HCT116 (cell line): ENCODE measurements around the gene LIMS2. TPM values are rescaled to one million over a fixed set of nuclear protein-coding genes. Genes with fewer than 3 reads are reported as not detected.

Experiments
- ATAC-seq: fragments of 200-7000 bp; cut with Tn5 transposase; 2 replicates; pipeline ENCODE4 v1.9.1; 2020; ENCODE audit warnings: mild to moderate bottlenecking, moderate library complexity
- BruUV-seq: library from RNA; stranded (reverse); fragments of 400-500 nt; replicated peaks from 2 replicates; lab custom pipeline; 2021; lab: Mats Ljungman, UMichigan
- CTCF ChIA-PET: fragments of 300-600 bp; sonication (Branson Sonifier 250); formaldehyde crosslinking; loops from one replicate; lab custom pipeline; 2021; ENCODE audit warnings: antibody characterized with exemption; lab: Charles Lee
- POLR2A ChIA-PET: fragments of 300-600, 350-600 bp; sonication (Branson Sonifier 250); formaldehyde crosslinking; loops from one replicate; lab custom pipeline; 2021; ENCODE audit warnings: antibody characterized with exemption; lab: Charles Lee
- RAD21 ChIA-PET, 2 experiments: fragments of 300-600 bp; sonication (Branson Sonifier 250); formaldehyde crosslinking; loops; one replicate each; lab custom pipeline; 2023; ENCODE audit warnings: low total read pairs in 2 of 2; ENCODE audit not compliant: uncharacterized antibody in 2 of 2, unreplicated experiment in 2 of 2, low non-redundant PET in 1 of 2; lab: Charles Lee
- DNase-seq: peaks from one replicate; pipeline ENCODE4 v3.0.0-alpha.2; 2010; ENCODE audit warnings: low read depth, low spot score
- H2AFZ ChIP-seq: fragments of 200-600 bp; shearing (Covaris generic), sonication (generic); 2 replicates; pipeline ENCODE4 v1.6.1; 2017; ENCODE audit warnings: low read depth, mixed run types, mixed read lengths, antibody characterized with exemption, low read length; ENCODE audit not compliant: poor library complexity, severe bottlenecking
- H3K27ac ChIP-seq: 2 replicates; pipeline ENCODE4 v1.5.1; 2012; ENCODE audit warnings: low read depth, low read length
- H3K27me3 ChIP-seq: fragments of 200-600 bp; sonication (generic); 2 replicates; pipeline ENCODE4 v1.6.1; 2016; ENCODE audit warnings: mixed run types, low read length, mixed read lengths; ENCODE audit not compliant: insufficient read depth
- H3K36me3 ChIP-seq, 2 experiments: fragments of 200-500 bp in 1 of 2; fragments of 200-600 bp in 1 of 2; sonication (Bioruptor generic) in 1 of 2; sonication (generic) in 1 of 2; 2 replicates each; pipeline versions ENCODE4 v1.5.1 to v1.6.1; 2014 to 2016; ENCODE audit warnings: low read length in 2 of 2, inconsistent platforms in 1 of 2, mixed read lengths in 1 of 2, mixed run types in 1 of 2; ENCODE audit not compliant: insufficient read depth in 2 of 2, control insufficient read depth in 1 of 2
- H3K4me1 ChIP-seq, 2 experiments: fragments of 200-600 bp in 1 of 2; sonication (generic) in 1 of 2; 2 replicates each; pipeline versions ENCODE4 v1.5.1 to v1.6.1; 2012 to 2017; ENCODE audit warnings: low read length in 2 of 2, inconsistent platforms in 1 of 2, mild to moderate bottlenecking in 1 of 2, mixed read lengths in 1 of 2, mixed run types in 1 of 2, moderate library complexity in 1 of 2; ENCODE audit not compliant: insufficient read depth in 2 of 2, control insufficient read depth in 1 of 2
- H3K4me2 ChIP-seq: fragments of 200-600 bp; sonication (generic); 2 replicates; pipeline ENCODE4 v1.6.1; 2017; ENCODE audit warnings: mixed run types, low read length, mixed read lengths
- H3K4me3 ChIP-seq, 2 experiments: fragments of 200-600 bp in 1 of 2; sonication (generic) in 1 of 2; replicated peaks in 1 of 2; 2 replicates each; pipeline ENCODE4 v1.5.1; 2011 to 2016; ENCODE audit warnings: low read length in 2 of 2, control low read depth in 1 of 2, low read depth in 1 of 2, mild to moderate bottlenecking in 1 of 2, mixed read lengths in 1 of 2, mixed run types in 1 of 2
- H3K79me2 ChIP-seq: fragments of 200-600 bp; sonication (generic); 2 replicates; pipeline ENCODE4 v1.6.1; 2017; ENCODE audit warnings: mild to moderate bottlenecking, mixed run types, low read length, moderate library complexity, mixed read lengths; ENCODE audit not compliant: insufficient read depth
- H3K9ac ChIP-seq: fragments of 200-600 bp; sonication (generic); 2 replicates; pipeline ENCODE4 v1.6.1; 2016; ENCODE audit warnings: low read length, mixed read lengths
- H3K9me2 ChIP-seq: fragments of 200-600 bp; sonication (generic), shearing (Covaris generic); 2 replicates; pipeline ENCODE4 v1.6.1; 2017; ENCODE audit warnings: mixed run types, mild to moderate bottlenecking, moderate library complexity; ENCODE audit not compliant: insufficient read depth
- H3K9me3 ChIP-seq, 2 experiments: fragments of 200-500 bp in 1 of 2; fragments of 200-600 bp in 1 of 2; sonication (Bioruptor generic) in 1 of 2; sonication (generic) in 1 of 2; 2 replicates each; pipeline ENCODE4 v1.6.1; 2014 to 2017; ENCODE audit warnings: low read length in 2 of 2, mixed read lengths in 2 of 2, inconsistent platforms in 1 of 2, low read depth in 1 of 2, mild to moderate bottlenecking in 1 of 2, mixed run types in 1 of 2, moderate library complexity in 1 of 2; ENCODE audit not compliant: control insufficient read depth in 1 of 2, insufficient read depth in 1 of 2
- H4K20me1 ChIP-seq: fragments of 200-600 bp; sonication (generic), shearing (Covaris generic); 2 replicates; pipeline ENCODE4 v1.6.1; 2017; ENCODE audit warnings: mixed run types, mild to moderate bottlenecking, moderate library complexity; ENCODE audit not compliant: insufficient read depth
- ATF3 ChIP-seq: IDR thresholded peaks from 2 replicates; pipeline ENCODE4 v1.6.1; 2012
- CBX3 ChIP-seq: IDR thresholded peaks from 2 replicates; pipeline ENCODE4 v1.6.1; 2012; ENCODE audit warnings: low read depth
- CEBPB ChIP-seq: IDR thresholded peaks from 2 replicates; pipeline ENCODE4 v1.6.1; 2012; ENCODE audit warnings: low read depth
- CTCF ChIP-seq, 3 experiments: fragments of 200-600 bp in 1 of 3; sonication (generic) in 1 of 3; IDR thresholded peaks in 2 of 3; conservative IDR thresholded peaks in 1 of 3; 2 replicates each; pipeline ENCODE4 v1.5.1; 2012 to 2017; ENCODE audit warnings: low read depth in 2 of 3, low read length in 2 of 3, antibody characterized with exemption in 1 of 3, borderline replicate concordance in 1 of 3, control low read depth in 1 of 3, mild to moderate bottlenecking in 1 of 3, mixed read lengths in 1 of 3, mixed run types in 1 of 3, moderate library complexity in 1 of 3; ENCODE audit not compliant: insufficient read depth in 1 of 3
- EGR1 ChIP-seq: IDR thresholded peaks from 2 replicates; pipeline ENCODE4 v1.6.1; 2012; ENCODE audit warnings: low read depth
- EZH2 ChIP-seq: fragments of 200-600 bp; sonication (generic); IDR thresholded peaks from 2 replicates; pipeline ENCODE4 v1.6.1; 2017; ENCODE audit warnings: antibody characterized with exemption, mixed run types
- EZH2phosphoT487 ChIP-seq: fragments of 200-600 bp; IDR thresholded peaks from 2 replicates; pipeline ENCODE4 v1.6.1; 2018; ENCODE audit warnings: antibody characterized with exemption, borderline replicate concordance
- JUND ChIP-seq: IDR thresholded peaks from 2 replicates; pipeline ENCODE4 v1.6.1; 2012
- MAX ChIP-seq: IDR thresholded peaks from 2 replicates; pipeline ENCODE4 v1.6.1; 2012
- POLR2AphosphoS5 ChIP-seq: IDR thresholded peaks from 2 replicates; pipeline ENCODE4 v1.6.1; 2011; ENCODE audit warnings: mild to moderate bottlenecking, low read depth, low read length, moderate library complexity
- REST ChIP-seq: IDR thresholded peaks from 2 replicates; pipeline ENCODE4 v1.6.1; 2012; ENCODE audit warnings: low read depth
- SRF ChIP-seq: IDR thresholded peaks from 2 replicates; pipeline ENCODE4 v1.6.1; 2012; ENCODE audit warnings: low read depth
- TCF7L2 ChIP-seq: IDR thresholded peaks from 2 replicates; pipeline ENCODE4 v1.7.0; 2011; ENCODE audit warnings: borderline replicate concordance, inconsistent platforms; ENCODE audit not compliant: insufficient read depth, insufficient read length; ENCODE audit errors: extremely low read depth
- YY1 ChIP-seq: IDR thresholded peaks from 2 replicates; pipeline ENCODE4 v1.6.1; 2011; ENCODE audit warnings: low read length, low read depth, moderate library complexity, mild to moderate bottlenecking; ENCODE audit not compliant: insufficient replicate concordance; ENCODE audit errors: extremely low read depth
- ZNF274 ChIP-seq: fragments of 200-500 bp; sonication (Bioruptor generic); IDR thresholded peaks from 2 replicates; pipeline ENCODE4 v1.6.1; 2014; ENCODE audit warnings: mild to moderate bottlenecking, low read depth, low read length, inconsistent platforms
- intact Hi-C: fragments of 100-400 bp; cut with micrococcal nuclease; formaldehyde crosslinking; loops from 2 replicates; pipeline ENCODE4 v1.10.0; 2022
- total RNA-seq: library from RNA; stranded (reverse); gene quantifications from one replicate; pipeline ENCODE4 v1.2.1, GENCODE V29; 2021; ENCODE audit not compliant: unreplicated experiment

The LIMS2 gene
- total RNA-seq, 1 experiment from 2014 or later = 3.7 TPM

- H3K36me3 ChIP-seq = peaks cover 12 to 29% of the 10 kb centered on the region in 2 experiments
- H3K27me3 ChIP-seq = no peaks in the 10 kb centered on the region
- TF ChIP-seq MAX = no peak
- no peak for TF ChIP-seq POLR2AphosphoS5
- no peak for TF ChIP-seq EZH2phosphoT487
- no peak for TF ChIP-seq SRF
- no peak for TF ChIP-seq JUND
- no peak for TF ChIP-seq YY1
- no peak for TF ChIP-seq CTCF (IDR thresholded peaks at IDR 0.05 in 2 of 3, conservative IDR thresholded peaks at IDR 0.05 in 1 of 3; ENCODE audit: borderline replicate concordance in 1 of 3, insufficient read depth in 1 of 3, low read depth in 2 of 3, low read length in 2 of 3)
- no peak for TF ChIP-seq REST
- no peak for TF ChIP-seq TCF7L2
- no peak for TF ChIP-seq EGR1
- TF ChIP-seq ZNF274 = no peak
- TF ChIP-seq CEBPB = no peak
- TF ChIP-seq ATF3 = no peak
- no peak for TF ChIP-seq EZH2
- no peak for TF ChIP-seq CBX3
- no peak overlapping the region for H3K9ac ChIP-seq
- no peak overlapping the region for H3K4me3 ChIP-seq
- no peaks in the 10 kb centered on the region for H4K20me1 ChIP-seq
- DNase-seq (no peak), ATAC-seq (no peak)
- ChIA-PET CTCF (no interaction called here), POLR2A (no interaction called here), RAD21 (no interaction called here)
- H3K4me1 ChIP-seq = peaks cover 0 to 2% of the 10 kb centered on the region in 2 experiments; a peak in 1 of 4 replicates
- no peaks in the 10 kb centered on the region for H3K9me3 ChIP-seq
- H3K27ac ChIP-seq = no peak overlapping the region
- BruUV-seq = no TSS peak
- no peak overlapping the region for H2AFZ ChIP-seq
- intact Hi-C loops = no loop called here
- H3K4me2 ChIP-seq = no peak overlapping the region
- H3K79me2 ChIP-seq = peaks cover 3% of the 10 kb centered on the region
- no peaks in the 10 kb centered on the region for H3K9me2 ChIP-seq
Observed at GRCh38 chr2:127707890-127708648, 32.7 kb upstream of the LIMS2 start.
